GM08714 (cell line): ENCODE data around the gene UNC13A.
A peak's percentile ranks its signal among the peaks of the same experiment; 100 is the strongest.
"Not testable (repeated sequence)": the region's sequence is repeated elsewhere in the genome, so short reads cannot be mapped to it uniquely, and the experiment has no call there.

Experiments used
- H3K4me3 ChIP-seq: fragments of 200-500 bp; sonication (Bioruptor generic); 2 replicates; pipeline ENCODE4 v1.5.1; 2014; ENCODE audit warnings: mild to moderate bottlenecking, low read length, inconsistent platforms
- ZNF274 ChIP-seq: IDR thresholded peaks from 2 replicates; pipeline ENCODE4 v1.6.1; 2012; ENCODE audit warnings: mild to moderate bottlenecking, low read depth, low read length

UNC13A gene

DNA sequence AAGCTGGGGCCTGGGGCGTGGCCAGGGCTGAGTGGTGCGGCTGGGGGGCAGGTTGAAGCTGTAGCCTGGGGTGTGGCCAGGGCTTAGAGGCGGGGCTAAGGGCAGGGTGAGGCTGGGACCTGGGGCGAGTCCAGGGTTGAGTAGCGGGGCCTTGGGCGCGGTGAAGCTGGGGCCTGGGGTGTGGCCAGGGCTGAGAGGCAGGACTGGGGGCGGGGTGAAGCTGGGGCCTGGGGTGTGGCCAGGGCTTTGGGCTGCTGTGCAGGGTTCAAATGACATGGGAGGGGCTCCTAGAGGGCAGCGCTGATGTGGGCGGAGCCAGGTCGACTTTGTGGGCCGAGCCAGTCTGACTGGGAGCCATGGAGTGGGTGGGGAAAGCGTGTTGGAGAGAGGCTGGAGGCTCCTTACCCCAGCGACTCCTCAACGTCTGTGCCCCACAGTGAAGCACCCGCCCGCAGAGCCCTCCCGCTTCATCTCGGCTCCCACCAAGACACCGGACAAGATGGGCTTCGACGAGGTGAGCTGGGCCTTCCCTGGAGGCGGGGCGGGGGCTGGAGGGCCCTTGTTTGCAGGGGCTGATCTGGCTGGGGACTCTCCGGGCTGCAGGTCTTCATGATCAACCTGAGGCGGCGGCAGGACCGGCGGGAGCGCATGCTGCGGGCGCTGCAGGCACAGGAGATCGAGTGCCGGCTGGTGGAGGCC is 111.2 kb downstream of the UNC13A start:
- TF ChIP-seq ZNF274: no peak
- H3K4me3 ChIP-seq: no peak overlapping the region

- TF ChIP-seq ZNF274: no peak
- H3K4me3 ChIP-seq: no peak overlapping the region
Measured at GRCh38 chr19:17575871-17576757, 112.0 kb downstream of the UNC13A start.

DNA sequence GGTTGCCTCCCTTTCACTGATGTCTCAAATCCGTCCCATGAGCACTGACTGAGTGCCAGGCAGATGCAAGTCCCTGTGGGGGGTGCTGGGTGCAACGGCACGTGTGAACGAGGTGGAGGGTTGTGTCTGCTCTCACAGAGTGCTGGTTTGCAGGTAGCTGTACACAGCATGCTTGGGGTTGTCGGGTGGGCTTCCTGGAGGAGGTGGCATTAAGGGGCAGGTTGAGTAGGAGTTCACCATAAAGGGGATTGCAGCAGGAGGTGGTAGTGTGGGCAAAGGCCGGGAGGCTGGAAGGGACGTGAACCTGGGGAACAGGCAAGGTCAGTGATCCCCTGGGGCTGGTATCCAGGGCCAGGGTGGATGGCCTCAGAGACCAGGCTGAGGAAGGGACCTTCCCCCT is 115.5 kb downstream of the UNC13A start:
- TF ChIP-seq ZNF274: no peak
- no peak overlapping the region for H3K4me3 ChIP-seq

DNA sequence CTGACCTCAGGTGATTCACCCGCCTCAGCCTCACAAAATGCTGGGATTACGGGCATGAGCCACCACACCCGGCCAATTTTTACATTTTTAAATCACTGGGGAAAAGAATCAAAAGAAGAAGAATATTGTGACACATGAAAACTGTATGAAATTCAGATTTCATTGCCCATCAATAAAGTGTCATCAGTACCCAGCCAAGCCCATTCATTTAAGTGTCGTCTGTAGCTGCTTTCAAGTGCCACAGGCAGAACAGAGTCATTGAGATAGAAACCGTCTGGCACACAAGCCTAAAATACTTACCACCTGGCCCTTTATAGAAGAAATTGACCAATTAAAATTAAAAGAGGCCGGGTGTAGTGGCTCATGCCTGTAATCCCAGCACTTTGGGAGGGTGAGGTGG is 117.4 kb downstream of the UNC13A start:
- TF ChIP-seq ZNF274: no peak
- no peak overlapping the region for H3K4me3 ChIP-seq

DNA sequence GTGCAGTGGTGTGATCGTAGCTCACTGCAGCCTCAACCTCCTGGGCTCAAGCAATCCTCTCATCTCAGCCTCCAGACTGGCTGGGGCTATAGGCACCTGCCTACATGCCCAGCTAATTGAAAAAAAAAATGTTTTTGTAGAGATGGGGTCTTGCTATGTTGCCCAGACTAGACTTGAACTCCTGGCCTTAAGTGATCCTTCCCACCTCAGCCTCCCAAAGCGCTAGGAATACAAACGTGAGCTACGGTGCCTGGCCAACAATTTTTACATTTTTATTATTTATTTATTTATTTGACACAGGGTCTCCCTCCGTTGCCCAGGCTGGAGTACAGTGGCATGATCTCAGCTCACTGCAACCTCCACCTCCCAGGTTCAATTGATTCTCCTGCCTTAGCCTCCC is 117.9 kb downstream of the UNC13A start:
- not testable (repeated sequence) for H3K4me3 ChIP-seq

DNA sequence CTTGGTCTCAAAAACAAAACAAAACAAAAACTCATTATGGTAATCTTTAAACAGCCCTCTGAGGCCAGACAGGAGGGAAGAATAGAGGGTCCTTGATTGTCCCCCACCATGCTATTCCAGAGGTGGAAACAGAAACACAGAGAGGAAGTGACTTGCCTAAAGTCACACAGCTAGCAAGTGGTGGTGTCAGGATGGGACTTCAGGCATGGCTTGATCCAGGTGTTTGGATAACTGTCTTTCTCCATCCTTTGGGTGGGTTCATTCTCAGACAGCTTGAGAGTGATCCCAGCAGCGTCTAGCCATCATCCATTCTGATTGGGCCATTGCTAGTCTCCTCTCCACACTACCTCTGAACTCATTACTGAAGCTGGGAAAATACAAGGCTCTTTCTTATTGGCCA is 120.2 kb downstream of the UNC13A start:
- TF ChIP-seq ZNF274: no peak
- H3K4me3 ChIP-seq: no peak overlapping the region

- no peak for TF ChIP-seq ZNF274
- no peak overlapping the region for H3K4me3 ChIP-seq
Measured at GRCh38 chr19:17565611-17566010, 122.5 kb downstream of the UNC13A start.

- TF ChIP-seq ZNF274: no peak
- no peak overlapping the region for H3K4me3 ChIP-seq
Measured at GRCh38 chr19:17564781-17565180, 123.4 kb downstream of the UNC13A start.

DNA sequence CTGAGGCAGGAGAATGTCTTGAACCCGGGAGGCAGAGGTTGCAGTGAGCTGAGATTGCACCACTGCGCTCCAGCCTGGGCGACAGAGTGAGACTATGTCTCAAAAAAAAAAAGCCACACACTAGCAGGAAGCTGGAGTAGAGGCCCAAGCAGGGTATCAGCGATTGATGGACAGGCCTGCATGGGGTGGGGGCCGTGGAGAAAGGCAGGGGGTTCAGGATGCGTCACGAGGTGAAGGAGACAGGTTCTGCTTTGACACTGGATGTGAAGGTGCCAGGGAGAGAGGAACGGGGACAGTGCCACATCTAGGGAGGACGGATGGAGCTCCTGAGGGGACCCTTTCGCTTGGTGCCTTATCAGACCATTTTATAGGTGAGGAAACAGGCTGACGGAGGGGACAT is 125.6 kb downstream of the UNC13A start:
- TF ChIP-seq ZNF274: no peak
- H3K4me3 ChIP-seq: no peak overlapping the region

GRCh38 chr19:17562097-17562496 is 126.1 kb downstream of the UNC13A start:
- no peak for TF ChIP-seq ZNF274
- H3K4me3 ChIP-seq: no peak overlapping the region

GRCh38 chr19:17560205-17560595 is 128.0 kb downstream of the UNC13A start:
- no peak overlapping the region for H3K4me3 ChIP-seq
- no peak for TF ChIP-seq ZNF274

DNA sequence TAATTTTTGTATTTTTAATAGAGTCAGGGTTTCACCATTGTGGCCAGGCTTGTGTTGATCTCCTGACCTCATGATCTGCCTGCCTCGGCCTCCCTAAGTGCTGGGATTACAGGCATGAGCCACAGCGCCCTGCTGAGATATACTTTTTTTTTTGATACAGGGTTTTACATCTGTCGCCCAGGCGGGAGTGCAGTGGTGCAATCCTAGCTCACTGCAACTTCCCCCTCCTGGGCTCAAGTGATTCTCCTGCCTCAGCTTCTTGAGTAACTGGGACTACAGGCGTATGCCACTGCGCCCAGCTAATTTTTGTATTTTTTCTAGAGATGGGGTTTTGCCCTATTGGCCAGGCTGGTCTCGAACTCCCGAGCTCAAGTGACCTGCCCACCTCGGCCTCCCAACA is 130.7 kb downstream of the UNC13A start:
- no peak overlapping the region for H3K4me3 ChIP-seq
- TF ChIP-seq ZNF274: no peak

DNA sequence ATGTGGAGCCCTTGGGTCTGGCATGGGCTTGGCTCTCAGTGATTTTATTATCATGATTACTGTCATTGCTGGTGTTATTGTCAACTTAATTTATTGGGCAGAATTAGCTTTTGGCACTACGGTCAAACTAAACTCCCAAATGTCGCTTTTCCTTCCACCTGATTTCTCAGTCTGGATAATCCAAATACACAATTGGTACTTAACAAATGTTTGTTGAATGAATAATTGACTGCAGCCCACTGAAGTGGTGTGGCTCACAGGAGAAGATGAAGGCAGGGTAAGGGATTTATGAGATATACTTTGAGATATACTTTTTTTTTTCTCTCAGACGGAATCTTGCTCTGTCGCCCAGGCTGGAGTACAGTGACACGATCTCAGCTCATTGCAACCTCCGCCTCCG is 131.2 kb downstream of the UNC13A start:
- no peak overlapping the region for H3K4me3 ChIP-seq
- no peak for TF ChIP-seq ZNF274

DNA sequence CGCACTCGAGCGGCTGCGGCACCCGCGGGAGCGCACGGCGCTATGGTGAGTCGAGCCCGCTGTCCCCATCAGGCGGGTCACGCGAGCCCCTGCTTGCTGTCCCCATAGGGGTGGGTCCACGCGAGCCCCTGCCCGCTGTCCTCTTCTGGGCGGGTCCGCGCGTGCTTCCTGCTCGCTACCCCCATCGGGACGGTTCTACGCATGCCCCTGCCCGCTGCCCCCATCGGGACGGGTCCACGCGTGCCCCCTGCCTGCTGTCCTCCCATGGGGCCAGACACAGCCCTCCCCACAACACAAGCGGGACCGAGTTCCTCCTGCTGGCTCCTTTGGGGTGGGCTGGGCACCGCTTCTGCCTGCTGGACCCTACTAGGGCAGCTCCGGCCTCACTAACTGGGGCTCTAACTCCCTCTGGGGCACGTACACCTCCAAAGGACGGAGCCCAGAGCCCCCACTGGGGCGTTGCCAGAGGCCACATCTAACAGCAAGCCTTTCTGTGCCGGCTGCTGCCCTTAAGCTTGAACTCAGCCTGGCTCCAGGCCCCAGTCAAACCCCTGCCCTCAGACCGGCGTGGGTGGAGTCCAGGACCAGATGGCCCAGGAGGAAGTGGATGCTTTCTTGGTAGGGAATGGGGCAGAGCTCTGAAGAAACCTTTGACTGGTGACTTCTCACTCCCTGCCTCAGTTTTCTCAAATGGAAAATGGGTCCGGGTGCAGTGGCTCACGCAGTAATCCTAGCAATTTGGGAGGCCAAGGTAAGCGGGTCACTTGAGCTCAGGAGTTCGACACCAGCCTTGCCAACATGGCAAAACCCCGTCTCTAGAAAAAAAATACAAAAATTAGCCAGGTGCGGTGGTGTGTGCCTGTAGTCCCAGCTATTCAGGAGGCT is 132.0 kb downstream of the UNC13A start:
- TF ChIP-seq ZNF274: no peak
- H3K4me3 ChIP-seq: peak overlapping the region; percentile 91
